Posterior cingulate gyrus (tissue), 11 donors: ENCODE results near the gene RAB10.
"Not testable (repeated sequence)": the region's sequence is repeated elsewhere in the genome, so short reads cannot be mapped to it uniquely, and the experiment has no call there.

Source experiments
- DNase-seq, 10 donors: peaks; one replicate each; pipeline versions ENCODE4 v3.0.0 to v3.0.0-alpha.2; 2020 to 2021; ENCODE audit warnings: mixed read lengths in 3 of 10
- intact Hi-C: fragments of 100-400 bp; cut with DNase I; formaldehyde crosslinking; loops from one replicate; pipeline ENCODE4 v1.15.1; 2023

The RAB10 gene

DNA sequence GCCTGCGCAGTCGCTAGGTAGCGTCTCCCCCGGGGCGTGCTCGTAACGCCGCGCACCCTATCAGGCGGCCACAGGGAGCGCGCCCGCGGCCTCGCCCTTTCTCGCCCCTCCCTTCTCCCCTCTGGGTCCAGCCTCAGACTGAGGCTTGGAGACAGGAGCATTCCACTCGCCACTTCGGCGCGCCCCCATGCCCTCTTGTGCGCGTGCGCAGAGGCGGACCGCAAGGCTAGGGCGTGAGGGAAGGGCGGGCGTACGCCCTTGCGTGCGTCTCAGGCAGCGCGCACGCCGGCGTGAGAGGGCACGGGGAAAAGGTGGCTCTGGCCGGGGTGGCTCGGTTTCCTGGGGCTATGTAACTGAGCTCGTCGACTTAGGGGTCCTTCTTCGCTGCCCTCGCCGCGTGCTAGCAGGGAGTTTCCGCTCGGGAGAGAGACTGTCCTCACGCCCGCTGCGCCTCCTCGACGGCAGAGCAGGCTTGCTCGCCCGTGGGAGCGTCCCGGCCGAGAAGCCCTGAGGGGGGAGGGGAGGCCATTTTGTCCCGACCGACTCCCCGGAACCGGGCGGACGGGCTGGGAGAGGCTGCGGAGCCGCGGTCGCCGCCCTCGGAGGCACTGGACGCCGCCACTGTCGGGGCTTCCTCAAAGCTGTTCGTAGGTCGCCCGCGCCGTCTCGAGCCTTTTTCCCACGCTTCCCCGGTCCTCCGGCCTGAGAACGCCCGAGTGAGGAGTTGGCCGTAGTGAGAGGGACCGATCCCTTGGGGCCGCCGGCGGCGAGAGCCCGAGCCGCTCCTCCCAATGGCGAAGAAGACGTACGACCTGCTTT lies at the start of gene RAB10:
Gene RAB10 (plus strand): TSS at position 267 of the 819 bp plus-strand sequence. CDS start 525 bp downstream, at position 792.
- intact Hi-C loops = loop anchor here (5.0 to 10.0 kb wide), 3 partner anchors 42 to 359 kb away; partner anchors contain the start of genes ASXL2 and DTNB
- peak; percentile 98 to 100 (median 98) for DNase-seq

- DNase-seq = peak in 1 of 10 donors; percentile 40
- intact Hi-C loops = no loop called here
Measured at GRCh38 chr2:25988134-25988533, 45.8 kb upstream of the RAB10 start.

- DNase-seq = peak in 1 of 10 donors; percentile 5
- intact Hi-C loops = no loop called here
Measured at GRCh38 chr2:25989154-25989553, 44.7 kb upstream of the RAB10 start.

DNA sequence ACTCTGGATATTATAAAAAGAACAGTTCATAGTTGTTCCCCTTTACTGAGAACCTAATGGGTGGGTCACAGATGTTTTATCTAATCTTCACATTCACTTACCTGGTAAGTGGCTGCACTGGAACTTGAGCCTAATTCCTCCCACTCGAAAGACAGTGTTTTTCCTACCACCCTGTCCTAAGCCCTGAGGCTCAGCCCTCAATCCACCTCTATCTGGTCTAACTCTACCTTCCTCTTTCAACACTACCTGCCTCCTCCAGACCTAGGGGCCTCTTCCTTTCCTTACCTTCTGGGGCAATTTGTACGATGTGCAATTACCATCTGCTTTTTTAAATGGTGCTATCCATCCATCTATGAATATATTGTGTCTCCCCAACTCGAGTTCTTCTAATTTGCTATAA lies 41.9 kb upstream of the RAB10 start:
- intact Hi-C loops = loop anchor here (5.0 to 10.0 kb wide), 3 partner anchors 40 to 155 kb away; partner anchors contain the start of gene RAB10
- no peak for DNase-seq

- intact Hi-C loops = loop anchor here (5.0 to 10.0 kb wide), 3 partner anchors 40 to 155 kb away; partner anchors contain the start of gene RAB10
- DNase-seq = no peak
Measured at GRCh38 chr2:25992556-25992955, 41.3 kb upstream of the RAB10 start.

DNA sequence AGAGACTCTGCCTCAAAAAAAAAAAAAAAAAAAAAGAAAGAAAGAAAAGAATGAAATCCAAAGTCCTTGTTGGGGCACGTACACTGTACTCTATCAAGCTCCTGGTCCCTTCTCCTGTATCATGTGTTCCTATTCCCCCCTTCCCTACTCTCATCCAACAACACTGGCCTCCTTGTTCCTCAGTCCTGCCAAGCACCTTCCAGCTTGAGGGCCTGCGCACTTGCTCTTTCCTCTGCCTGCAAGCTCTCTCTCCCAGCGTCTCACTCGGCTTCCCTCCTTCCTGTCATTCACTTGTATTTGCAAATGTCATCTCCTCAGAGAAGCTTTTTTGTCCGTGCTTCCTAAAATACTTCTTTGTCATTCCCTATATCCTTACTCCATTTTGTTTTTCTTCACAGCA lies 40.8 kb upstream of the RAB10 start:
- DNase-seq = no peak
- intact Hi-C loops = loop anchor here (5.0 to 10.0 kb wide), 3 partner anchors 39 to 154 kb away; partner anchors contain the start of gene RAB10

GRCh38 chr2:25994509-25994908 lies 39.4 kb upstream of the RAB10 start:
- peak in 1 of 10 donors; percentile 37 for DNase-seq
- intact Hi-C loops = loop anchor here (5.0 to 10.0 kb wide), 3 partner anchors 38 to 153 kb away; partner anchors contain the start of gene RAB10

DNA sequence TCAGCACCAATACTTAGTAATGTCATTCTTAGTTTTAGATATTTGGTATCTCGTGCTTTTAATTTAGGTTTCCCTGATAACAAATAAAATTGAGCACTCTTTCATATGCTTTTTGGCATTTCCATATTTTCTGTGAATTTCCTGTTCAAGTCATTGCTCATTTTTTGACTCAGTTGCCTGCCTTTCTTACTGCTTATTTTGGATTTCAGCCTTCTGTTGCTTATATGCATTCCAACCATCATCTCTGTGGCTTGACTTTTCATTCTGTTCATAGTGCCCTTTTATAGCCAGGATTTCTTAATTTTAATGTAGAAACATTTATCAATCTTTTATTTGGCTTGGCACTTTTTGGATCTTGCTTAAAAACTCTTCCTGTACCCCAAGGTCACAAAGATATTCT lies 37.0 kb upstream of the RAB10 start:
- no peak for DNase-seq
- intact Hi-C loops = loop anchor here (10.0 kb wide), 1 partner anchor 78 kb away; no protein-coding TSS in a partner anchor

- not testable (repeated sequence) for DNase-seq
- intact Hi-C loops = loop anchor here (10.0 kb wide), 1 partner anchor 76 kb away; no protein-coding TSS in a partner anchor
Measured at GRCh38 chr2:25998816-25999383, 35.0 kb upstream of the RAB10 start.

DNA sequence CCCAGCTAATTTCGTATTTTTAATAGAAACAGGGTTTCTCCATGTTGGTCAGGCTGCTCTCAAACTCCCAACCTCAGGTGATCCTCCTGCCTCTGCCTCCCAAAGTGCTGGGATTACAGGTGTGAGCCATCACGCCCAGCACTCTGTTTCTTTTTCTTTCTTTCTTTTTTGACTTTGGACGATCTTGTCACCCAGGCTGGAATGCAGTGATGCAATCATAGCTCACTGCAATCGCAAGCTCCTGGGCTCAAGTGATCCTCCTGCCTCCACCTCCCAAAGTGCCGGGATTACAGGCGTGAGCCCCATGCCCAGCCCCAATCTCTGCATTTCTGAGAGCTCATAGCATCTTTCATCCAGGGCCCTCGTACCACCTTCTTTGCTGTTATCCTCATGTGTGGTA lies 34.5 kb upstream of the RAB10 start:
- intact Hi-C loops = loop anchor here (10.0 kb wide), 1 partner anchor 75 kb away; no protein-coding TSS in a partner anchor
- not testable (repeated sequence) for DNase-seq

- intact Hi-C loops = no loop called here
- peak in 2 of 10 donors; percentile 27 to 75 for DNase-seq
Measured at GRCh38 chr2:26000561-26001082, 33.3 kb upstream of the RAB10 start.

DNA sequence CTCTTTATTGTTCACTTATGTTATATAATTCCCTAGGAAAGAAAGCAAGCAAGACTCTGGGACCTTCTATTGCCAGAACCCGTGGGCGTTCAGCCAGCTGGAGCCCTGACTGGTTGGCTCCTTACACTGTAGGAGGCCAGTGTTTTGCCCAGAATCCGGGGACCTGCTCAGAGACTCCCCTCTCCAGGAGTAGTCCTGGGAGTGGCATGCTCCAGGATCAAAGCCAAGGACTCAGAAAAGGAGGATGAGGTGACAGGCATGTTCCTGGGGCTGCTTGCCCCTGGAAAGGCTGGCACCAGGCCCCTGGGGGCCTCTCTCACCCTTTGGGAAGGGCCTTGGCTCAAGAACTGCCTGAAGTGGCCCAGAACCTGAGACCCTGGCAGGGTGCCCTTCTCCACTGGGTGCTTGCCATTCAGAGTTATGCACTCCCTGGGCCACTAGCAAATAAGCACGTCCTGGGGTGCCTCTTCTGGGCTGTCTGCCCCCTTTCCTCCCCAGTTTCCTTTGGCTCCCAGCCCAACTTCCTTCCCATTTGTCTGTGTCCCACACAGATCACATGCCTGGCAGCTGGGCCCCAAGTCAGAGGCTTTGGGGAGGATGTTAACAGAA lies 32.0 kb upstream of the RAB10 start:
- DNase-seq = peak; percentile 62 to 96 (median 80)
- intact Hi-C loops = no loop called here

- intact Hi-C loops = no loop called here
- no peak for DNase-seq
Measured at GRCh38 chr2:26002632-26003310, 31.1 kb upstream of the RAB10 start.

GRCh38 chr2:26008095-26008494 lies 25.8 kb upstream of the RAB10 start:
- no peak for DNase-seq
- intact Hi-C loops = no loop called here

- intact Hi-C loops = no loop called here
- peak in 3 of 10 donors; percentile 16 to 45 (median 23) for DNase-seq
Measured at GRCh38 chr2:26008851-26009566, 24.9 kb upstream of the RAB10 start.

- intact Hi-C loops = no loop called here
- DNase-seq = no peak
Measured at GRCh38 chr2:26009567-26009963, 24.3 kb upstream of the RAB10 start.

GRCh38 chr2:26010943-26011342 lies 22.9 kb upstream of the RAB10 start:
- intact Hi-C loops = no loop called here
- no peak for DNase-seq

DNA sequence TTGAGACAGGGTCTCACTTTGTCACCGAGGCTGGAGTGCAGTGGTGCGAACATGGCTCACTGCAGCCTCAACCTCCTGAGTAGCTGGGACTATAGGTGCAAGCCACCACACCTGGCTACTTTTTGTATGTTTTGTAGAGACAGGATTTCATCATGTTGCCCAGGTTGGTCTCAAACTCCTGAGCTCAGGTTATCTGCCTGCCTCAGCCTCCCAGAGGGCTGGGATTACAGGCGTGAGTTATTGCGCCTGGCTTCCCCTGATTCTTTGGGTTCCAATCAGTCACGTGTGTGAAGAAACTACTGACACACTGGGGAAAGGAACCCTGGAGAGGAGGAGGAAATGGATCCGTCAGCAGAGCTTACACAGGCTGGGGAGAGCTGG lies 22.3 kb upstream of the RAB10 start:
- no peak for DNase-seq
- intact Hi-C loops = no loop called here
